CD4-positive, alpha-beta T cell treated with Interleukin-4 for 1 hour (primary cell): ENCODE results near the gene LRP2.

Source experiments
- DNase-seq, 2 donors: peaks; one replicate each; pipeline ENCODE4 v3.0.0-alpha.2; 2020 to 2022

The LRP2 gene

DNA sequence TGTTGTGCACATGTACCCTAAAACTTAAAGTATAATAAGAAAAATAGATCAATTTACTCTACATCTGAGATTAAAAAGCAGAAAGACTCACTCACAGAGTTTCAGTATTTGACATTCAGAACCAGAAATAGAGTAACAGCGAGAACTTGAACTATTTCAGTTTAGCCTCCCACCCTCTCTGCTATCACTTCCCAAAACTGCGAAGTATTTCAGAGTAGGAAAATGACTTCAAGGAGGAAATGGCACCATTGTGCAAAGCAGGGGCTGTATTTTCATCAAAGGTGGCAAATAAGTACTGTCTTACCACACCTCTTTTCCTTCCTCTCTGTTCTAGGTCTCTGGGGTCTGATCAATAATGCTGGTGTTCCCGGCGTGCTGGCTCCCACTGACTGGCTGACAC, 279.3 kb downstream of the LRP2 start:
- no peak for DNase-seq

DNA sequence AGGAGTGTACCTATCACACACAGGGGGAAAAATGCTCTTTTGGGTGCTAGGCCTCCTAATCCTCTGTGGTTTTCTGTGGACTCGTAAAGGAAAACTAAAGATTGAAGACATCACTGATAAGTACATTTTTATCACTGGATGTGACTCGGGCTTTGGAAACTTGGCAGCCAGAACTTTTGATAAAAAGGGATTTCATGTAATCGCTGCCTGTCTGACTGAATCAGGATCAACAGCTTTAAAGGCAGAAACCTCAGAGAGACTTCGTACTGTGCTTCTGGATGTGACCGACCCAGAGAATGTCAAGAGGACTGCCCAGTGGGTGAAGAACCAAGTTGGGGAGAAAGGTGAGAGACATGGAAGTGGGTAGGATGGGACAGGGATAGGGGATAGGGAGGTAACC, 280.8 kb downstream of the LRP2 start:
- DNase-seq, result no peak

- DNase-seq, result peak in 1 of 2 donors; percentile 42
Measured at GRCh38 chr2:169080250-169081069, 281.9 kb downstream of the LRP2 start.

DNA sequence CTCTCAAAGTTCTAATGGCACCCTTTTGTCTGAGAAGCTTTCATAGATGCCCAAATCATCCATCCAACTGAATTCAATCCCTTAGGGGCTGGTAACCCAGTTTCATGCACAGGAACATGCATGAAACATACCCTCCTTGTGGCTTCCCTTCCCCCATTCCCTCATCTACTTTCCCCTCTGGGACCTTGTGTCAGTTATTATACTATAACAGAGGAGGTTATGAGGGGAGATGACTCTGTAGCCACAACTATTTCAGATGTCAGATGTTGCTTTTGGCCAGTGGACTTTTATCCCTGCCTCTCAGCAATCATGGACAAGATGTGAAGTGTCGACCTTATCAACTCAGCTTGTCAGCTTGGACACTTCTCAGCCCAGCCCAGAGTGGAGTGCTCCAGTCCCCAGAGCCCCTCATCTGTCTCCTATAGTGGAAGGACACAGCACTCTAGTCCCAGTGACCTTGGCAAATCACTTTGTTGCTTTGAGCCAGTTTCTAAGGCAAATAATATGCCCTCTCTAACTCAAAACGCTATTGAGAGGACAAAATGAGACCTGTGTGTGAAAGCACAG, 284.6 kb downstream of the LRP2 start:
- no peak for DNase-seq
